COLO668 (cell line): ENCODE results near the gene GRM5.

Source experiments
- DNase-seq: peaks from one replicate; lab custom pipeline; 2025; ENCODE audit not compliant: unreplicated experiment; lab: John Stamatoyannopoulos, UW

The GRM5 gene

GRCh38 chr11:88454881-88455280 is 610.9 kb downstream of the GRM5 start:
- no peak for DNase-seq
